Middle frontal gyrus (tissue), 1 donor: ENCODE measurements around the gene RUNX3.

Experiments
- DNase-seq: peaks from one replicate; pipeline ENCODE4 v3.0.0-alpha.2; 2015; ENCODE audit warnings: low spot score; ENCODE audit errors: extremely low spot score

The RUNX3 gene

GRCh38 chr1:24963099-24963872 is 33.2 kb upstream of the RUNX3 start:
- DNase-seq, result no peak

- no peak for DNase-seq
Measured at GRCh38 chr1:24961961-24962861, 32.1 kb upstream of the RUNX3 start.

- DNase-seq, result no peak
Measured at GRCh38 chr1:24961334-24961733, 31.3 kb upstream of the RUNX3 start.

GRCh38 chr1:24960071-24960801 is 30.2 kb upstream of the RUNX3 start:
- no peak for DNase-seq

GRCh38 chr1:24959623-24959975 is 29.5 kb upstream of the RUNX3 start:
- DNase-seq, result no peak

GRCh38 chr1:24958766-24959622 is 28.9 kb upstream of the RUNX3 start:
- no peak for DNase-seq

- no peak for DNase-seq
Measured at GRCh38 chr1:24957808-24958752, 28.0 kb upstream of the RUNX3 start.

GRCh38 chr1:24957016-24957807 is 27.1 kb upstream of the RUNX3 start:
- no peak for DNase-seq

GRCh38 chr1:24955779-24956365 is 25.8 kb upstream of the RUNX3 start:
- no peak for DNase-seq

- no peak for DNase-seq
Measured at GRCh38 chr1:24955161-24955560, 25.1 kb upstream of the RUNX3 start.

- DNase-seq, result no peak
Measured at GRCh38 chr1:24954631-24955030, 24.6 kb upstream of the RUNX3 start.

GRCh38 chr1:24954022-24954421 is 23.9 kb upstream of the RUNX3 start:
- no peak for DNase-seq

- DNase-seq, result no peak
Measured at GRCh38 chr1:24952413-24952841, 22.4 kb upstream of the RUNX3 start.

- DNase-seq, result no peak
Measured at GRCh38 chr1:24951810-24952412, 21.8 kb upstream of the RUNX3 start.

GRCh38 chr1:24951337-24951736 is 21.3 kb upstream of the RUNX3 start:
- DNase-seq, result no peak

GRCh38 chr1:24949331-24949881 is 19.3 kb upstream of the RUNX3 start:
- DNase-seq, result no peak

- no peak for DNase-seq
Measured at GRCh38 chr1:24948079-24948827, 18.2 kb upstream of the RUNX3 start.
